ENCODE measurements around the gene PIK3AP1. TPM values are rescaled to one million over a fixed set of nuclear protein-coding genes. Genes with fewer than 3 reads are reported as not detected.

PIK3AP1 gene
- total and polyA plus RNA-seq, 8 donors, result 2.6 to 14.5 (median 6.4) TPM; not detected in 1

DNA sequence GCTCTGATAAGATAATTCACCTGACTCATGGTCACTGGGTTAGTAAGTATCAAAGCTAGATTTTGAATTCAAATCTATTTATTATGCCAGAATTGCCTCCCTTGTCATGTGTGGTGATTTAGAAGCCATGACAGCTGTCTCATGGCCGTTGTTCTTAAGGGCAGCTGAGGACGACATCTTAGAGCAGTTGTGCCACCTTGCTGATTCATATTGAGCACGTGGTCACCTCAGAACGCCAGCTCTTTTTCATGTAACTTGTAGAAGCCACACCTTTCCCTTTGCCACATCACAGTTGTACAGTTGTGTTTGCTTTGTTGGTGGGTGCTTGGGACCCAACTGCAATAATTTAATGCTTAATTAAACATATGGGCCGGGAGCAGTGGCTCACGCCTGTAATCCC is 4.3 kb upstream of the PIK3AP1 start:
- TF ChIP-seq, protein P1, sequence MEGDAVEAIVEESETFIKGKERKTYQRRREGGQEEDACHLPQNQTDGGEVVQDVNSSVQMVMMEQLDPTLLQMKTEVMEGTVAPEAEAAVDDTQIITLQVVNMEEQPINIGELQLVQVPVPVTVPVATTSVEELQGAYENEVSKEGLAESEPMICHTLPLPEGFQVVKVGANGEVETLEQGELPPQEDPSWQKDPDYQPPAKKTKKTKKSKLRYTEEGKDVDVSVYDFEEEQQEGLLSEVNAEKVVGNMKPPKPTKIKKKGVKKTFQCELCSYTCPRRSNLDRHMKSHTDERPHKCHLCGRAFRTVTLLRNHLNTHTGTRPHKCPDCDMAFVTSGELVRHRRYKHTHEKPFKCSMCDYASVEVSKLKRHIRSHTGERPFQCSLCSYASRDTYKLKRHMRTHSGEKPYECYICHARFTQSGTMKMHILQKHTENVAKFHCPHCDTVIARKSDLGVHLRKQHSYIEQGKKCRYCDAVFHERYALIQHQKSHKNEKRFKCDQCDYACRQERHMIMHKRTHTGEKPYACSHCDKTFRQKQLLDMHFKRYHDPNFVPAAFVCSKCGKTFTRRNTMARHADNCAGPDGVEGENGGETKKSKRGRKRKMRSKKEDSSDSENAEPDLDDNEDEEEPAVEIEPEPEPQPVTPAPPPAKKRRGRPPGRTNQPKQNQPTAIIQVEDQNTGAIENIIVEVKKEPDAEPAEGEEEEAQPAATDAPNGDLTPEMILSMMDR (IDR thresholded peaks at IDR 0.05), result no peak
- no peak for TF ChIP-seq EP300 (IDR thresholded peaks at IDR 0.05)
- TF ChIP-seq POLR2A (IDR thresholded peaks at IDR 0.05), result no peak
- Histone ChIP-seq H3K27me3 (peaks cover 0 to 15% (median 0%) of the 10 kb centered on the region in 3 donors), H3K36me3 (no peaks in the 10 kb centered on the region), H3K9me3 (no peaks in the 10 kb centered on the region), H3K4me3 (no peak overlapping the region), H3K4me1 (peaks cover 11 to 19% (median 17%) of the 10 kb centered on the region in 4 donors), H3K27ac (no peak overlapping the region)
- no peak for DNase-seq
- intact Hi-C loops (cut with DNase I; ENCODE audit: low total_unique reads), result no loop called here
- 60 to 73% (median 73%) methylated on average over 6 of the region's 6 CpGs for WGBS, 5 donors

DNA sequence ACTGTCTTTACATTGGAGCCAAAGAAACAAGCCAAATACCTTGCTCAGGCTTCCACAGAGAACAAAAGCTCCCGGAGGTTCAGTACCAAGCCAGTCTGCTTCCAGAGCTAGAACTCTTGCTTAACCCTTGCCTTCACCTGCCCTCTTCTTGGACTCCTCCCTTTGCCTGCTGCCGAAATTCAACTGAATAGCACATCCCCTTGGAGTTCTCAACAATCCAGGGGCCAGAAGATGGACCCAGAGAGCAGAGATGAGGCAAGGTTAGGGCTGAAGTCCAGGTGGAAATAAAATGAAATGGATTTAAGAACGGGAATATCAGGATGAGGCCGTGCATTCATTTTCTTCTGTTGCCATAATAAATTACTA is 876 bp upstream of the PIK3AP1 start:
- H3K36me3 ChIP-seq, result no peaks in the 10 kb centered on the region
- no peaks in the 10 kb centered on the region for H3K9me3 ChIP-seq
- intact Hi-C loops (cut with DNase I; ENCODE audit: low total_unique reads), result no loop called here
- no peak for TF ChIP-seq POLR2A (IDR thresholded peaks at IDR 0.05)
- 45 to 51% (median 49%) methylated on average over 4 of the region's 4 CpGs for WGBS, 5 donors
- H3K4me1 ChIP-seq, result peaks cover 11 to 20% (median 17%) of the 10 kb centered on the region in 4 donors
- peak overlapping the region in 3 of 4 donors; percentile 57 to 74 (median 71) for H3K4me3 ChIP-seq
- DNase-seq, result no peak
- peaks cover 0 to 15% (median 0%) of the 10 kb centered on the region in 3 donors for H3K27me3 ChIP-seq
- no peak overlapping the region for H3K27ac ChIP-seq

DNA sequence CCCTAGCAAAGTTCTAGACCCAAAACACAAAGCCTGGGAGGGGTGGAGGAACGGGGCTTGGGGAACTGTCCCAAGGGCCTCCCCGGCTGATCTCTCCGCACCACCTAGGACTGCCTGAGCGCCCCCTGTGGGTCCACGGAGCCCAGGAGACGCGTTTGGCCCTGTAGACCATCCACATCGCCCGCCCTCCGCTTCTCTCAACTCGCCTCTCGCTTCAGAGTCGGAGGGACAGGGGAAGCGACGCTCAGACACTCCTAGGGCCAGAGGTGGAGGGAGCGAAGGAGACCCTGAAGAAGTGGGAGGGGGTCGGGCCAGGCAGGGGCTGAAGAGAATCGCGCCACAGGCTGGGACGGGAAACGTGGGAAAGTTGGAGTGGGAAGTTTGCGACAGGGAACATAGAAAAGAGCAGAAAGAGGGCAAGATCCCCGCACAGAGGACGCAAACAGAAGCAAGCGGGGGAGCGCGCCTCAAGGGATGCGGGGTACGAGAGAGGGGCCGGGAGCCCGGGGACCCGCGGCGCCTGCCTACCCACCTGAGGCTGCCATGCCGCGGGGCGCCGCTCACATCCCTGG is 378 bp downstream of the PIK3AP1 start:
- Histone ChIP-seq H3K27me3 (peaks cover 0 to 11% (median 0%) of the 10 kb centered on the region in 3 donors), H3K4me3 (peak overlapping the region; percentile 57 to 74 (median 65)), H3K36me3 (no peaks in the 10 kb centered on the region), H3K27ac (peak overlapping the region; percentile 31 to 83 (median 72)), H3K4me1 (peaks cover 11 to 20% (median 17%) of the 10 kb centered on the region in 4 donors), H3K9me3 (no peaks in the 10 kb centered on the region)
- peak; percentile 67 to 78 for DNase-seq
- intact Hi-C loops (cut with DNase I; ENCODE audit: low total_unique reads), result no loop called here
- TF ChIP-seq POLR2AphosphoS5 (IDR thresholded peaks at IDR 0.05), result no peak
- TF ChIP-seq, protein P1 (IDR thresholded peaks at IDR 0.05), result peak in 3 of 7 experiments; percentile 18 to 43 (median 29)
- WGBS, 5 donors, result 5 to 13% (median 7%) methylated on average over 28 to 38 of the region's 38 CpGs

DNA sequence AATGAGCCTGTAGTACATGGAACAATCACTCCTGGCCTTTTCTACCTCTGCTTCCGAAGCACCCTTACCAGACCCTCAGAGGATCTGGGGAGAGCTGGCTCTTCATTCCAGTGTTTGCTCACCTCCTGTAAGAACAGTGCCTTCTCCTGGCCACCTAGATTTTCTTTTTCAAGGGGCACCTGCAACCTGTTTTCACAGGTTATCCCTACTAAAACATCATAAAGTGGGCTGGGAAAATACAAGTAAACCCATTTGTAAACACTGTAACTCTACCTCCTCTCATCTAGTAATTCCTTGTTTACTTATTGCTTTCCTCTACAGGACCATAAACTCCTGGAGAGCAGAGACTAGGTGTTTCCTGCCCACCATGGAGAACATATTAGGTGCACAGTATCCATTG is 1.1 kb downstream of the PIK3AP1 start:
- TF ChIP-seq EP300 (IDR thresholded peaks at IDR 0.05) (no peak), POLR2AphosphoS5 (IDR thresholded peaks at IDR 0.05) (no peak), POLR2A (IDR thresholded peaks at IDR 0.05) (no peak)
- TF ChIP-seq, protein P1 (IDR thresholded peaks at IDR 0.05), result no peak
- WGBS, 5 donors, result 91 to 95% (median 92%) methylated on average over 1 of the region's 1 CpG
- DNase-seq, result no peak
- peak overlapping the region in 3 of 5 donors; percentile 8 to 83 (median 72) for H3K27ac ChIP-seq
- peaks cover 11 to 20% (median 17%) of the 10 kb centered on the region in 4 donors for H3K4me1 ChIP-seq
- peak overlapping the region in 2 of 4 donors; percentile 71 to 74 for H3K4me3 ChIP-seq
- peaks cover 0 to 7% (median 0%) of the 10 kb centered on the region in 3 donors for H3K27me3 ChIP-seq
- intact Hi-C loops (cut with DNase I; ENCODE audit: low total_unique reads), result no loop called here
- no peaks in the 10 kb centered on the region for H3K9me3 ChIP-seq
- no peaks in the 10 kb centered on the region for H3K36me3 ChIP-seq

DNA sequence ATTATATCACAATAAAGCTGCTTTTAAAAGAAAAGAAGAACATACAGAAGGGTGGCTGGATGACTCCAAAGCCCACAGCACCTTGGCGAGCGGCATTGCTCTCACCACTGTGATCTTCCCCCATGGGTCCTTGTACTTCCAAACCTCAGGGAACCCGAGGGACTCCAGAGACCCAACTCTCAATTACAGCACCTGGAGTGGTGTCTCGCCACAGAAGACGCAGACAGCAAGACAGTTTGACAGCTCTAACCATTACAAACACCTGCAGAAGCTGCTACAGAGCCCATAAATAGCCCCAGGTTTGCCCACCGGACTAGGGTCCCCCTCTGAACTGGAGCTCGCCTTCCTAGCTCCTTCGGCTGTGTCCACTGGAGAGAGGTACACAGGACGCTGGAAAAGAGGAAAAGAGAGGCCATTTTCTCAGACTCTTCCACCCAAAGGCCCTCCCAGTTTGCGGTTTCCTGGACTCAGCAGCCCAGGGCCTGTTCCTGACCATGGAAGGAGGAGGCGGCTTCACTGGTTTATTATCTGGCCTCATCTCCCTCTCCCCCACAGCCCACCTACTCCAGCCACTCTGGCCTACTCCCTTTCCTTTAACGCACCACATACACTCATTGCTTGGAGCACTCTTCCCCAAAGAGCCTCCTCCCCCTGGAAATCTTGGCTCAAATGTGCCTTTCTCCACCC is 1.9 kb downstream of the PIK3AP1 start:
- Histone ChIP-seq H3K27ac (peak overlapping the region in 2 of 5 donors; percentile 39 to 72), H3K9me3 (no peaks in the 10 kb centered on the region), H3K4me3 (peak overlapping the region in 2 of 4 donors; percentile 71 to 74), H3K27me3 (peaks cover 0 to 7% (median 0%) of the 10 kb centered on the region in 3 donors), H3K36me3 (no peaks in the 10 kb centered on the region), H3K4me1 (peaks cover 11 to 20% (median 17%) of the 10 kb centered on the region in 4 donors)
- intact Hi-C loops (cut with DNase I; ENCODE audit: low total_unique reads), result no loop called here
- no peak for DNase-seq
- TF ChIP-seq EP300 (IDR thresholded peaks at IDR 0.05), result no peak
- no peak for TF ChIP-seq POLR2A (IDR thresholded peaks at IDR 0.05)
- TF ChIP-seq POLR2AphosphoS5 (IDR thresholded peaks at IDR 0.05), result no peak
- TF ChIP-seq, protein P1 (IDR thresholded peaks at IDR 0.05), result no peak
- 85 to 98% (median 92%) methylated on average over 9 to 12 of the region's 12 CpGs for WGBS, 5 donors

All from stomach (tissue), 9 donors.